ENCODE measurements around the gene GLCCI1. TPM values are rescaled to one million over a fixed set of nuclear protein-coding genes. Genes with fewer than 3 reads are reported as not detected.

Gene GLCCI1
- total RNA-seq, 1 experiment from 2014 or later: 55.7 TPM

DNA sequence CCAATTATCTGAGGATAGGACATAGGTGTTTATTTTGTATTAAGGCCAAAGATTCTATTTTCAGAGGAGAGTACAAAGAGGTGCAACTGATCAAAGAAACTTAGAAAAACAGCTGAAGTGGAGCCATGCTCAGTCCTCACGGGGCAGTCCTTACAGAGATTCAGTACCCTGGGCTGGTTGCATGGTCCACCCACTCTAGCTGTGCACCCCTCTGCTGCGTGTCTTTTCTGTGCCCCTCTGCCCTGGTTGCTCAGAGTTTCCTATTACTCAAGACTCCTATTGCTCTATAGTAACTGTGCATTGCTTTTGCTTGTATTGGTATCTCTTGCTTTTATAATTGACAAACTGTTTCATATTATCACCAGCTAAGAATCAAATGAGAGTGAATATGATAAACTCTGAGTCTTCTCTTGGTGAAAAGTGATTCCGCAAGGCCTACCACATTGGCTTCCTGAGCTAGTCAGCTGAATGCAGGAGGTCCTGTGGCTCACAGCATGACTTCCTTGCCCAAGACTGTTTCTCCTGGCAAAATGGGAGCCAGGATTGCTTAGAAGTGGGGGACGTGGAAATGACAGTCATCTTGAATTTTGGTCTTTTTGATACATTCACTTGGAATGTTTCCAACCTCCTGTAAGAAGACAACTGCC lies 137.0 kb downstream of the GLCCI1 start:
- DNase-seq: no peak
- H3K4me3 ChIP-seq (ENCODE audit: low read length): no peak overlapping the region
- H3K4me1 ChIP-seq (ENCODE audit: low read length): no peaks in the 10 kb centered on the region
- H3K9ac ChIP-seq (ENCODE audit: low read length): no peak overlapping the region
- no peaks in the 10 kb centered on the region for H3K36me3 ChIP-seq (ENCODE audit: insufficient read depth, low read length)
- H3K4me2 ChIP-seq (ENCODE audit: low read depth, low read length, poor library complexity, severe bottlenecking): no peak overlapping the region
- no peaks in the 10 kb centered on the region for H4K20me1 ChIP-seq (ENCODE audit: insufficient read depth, low read depth, low read length)
- H3K27ac ChIP-seq (ENCODE audit: low read length): no peak overlapping the region
- no peaks in the 10 kb centered on the region for H3K9me2 ChIP-seq (replicated peaks; ENCODE audit: insufficient read depth, low read length)
- H2AFZ ChIP-seq (ENCODE audit: low read length): no peak overlapping the region
- no peaks in the 10 kb centered on the region for H3K79me2 ChIP-seq (ENCODE audit: low read length)
- no peaks in the 10 kb centered on the region for H3K9me3 ChIP-seq (ENCODE audit: low read length)
- H3K27me3 ChIP-seq (ENCODE audit: low read length): no peaks in the 10 kb centered on the region

DNA sequence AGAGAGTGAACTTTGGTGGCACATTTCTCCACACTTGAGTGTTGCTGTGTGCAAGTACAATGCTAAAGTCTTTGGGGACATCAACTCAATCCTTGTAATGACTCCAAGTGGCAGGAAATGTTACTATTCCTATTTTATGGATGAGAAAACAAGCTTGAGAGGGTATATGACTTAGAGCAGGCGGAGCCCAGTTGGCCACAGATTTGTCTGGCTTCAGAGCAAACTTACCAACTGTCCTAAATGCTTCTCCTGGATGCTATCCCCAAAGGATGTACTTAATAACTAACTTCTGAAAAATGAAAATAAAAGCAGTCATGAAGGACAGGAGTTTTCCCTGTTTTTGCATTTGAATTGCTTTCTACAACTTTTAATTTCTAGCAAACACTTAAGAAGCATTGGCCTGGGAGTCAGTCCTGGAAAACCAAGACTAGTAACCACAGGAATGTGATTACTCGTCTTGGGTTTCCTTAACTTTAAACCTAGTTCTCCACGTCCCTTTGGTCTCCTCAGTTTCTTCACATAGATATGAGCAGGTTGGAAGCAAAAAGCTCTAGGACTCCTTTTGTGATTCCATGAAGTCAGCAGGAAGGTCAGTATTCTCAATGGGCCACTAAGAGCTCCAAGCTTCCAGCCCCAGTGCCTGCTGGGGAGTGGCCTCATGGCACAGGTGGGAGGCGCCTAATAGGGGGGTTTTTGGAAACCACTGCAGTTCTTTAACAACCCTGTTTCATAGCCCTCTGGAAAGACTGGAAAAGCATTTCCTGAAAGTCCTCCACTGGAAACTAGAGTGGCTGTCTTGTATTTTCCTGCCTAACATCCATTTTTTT lies 140.8 kb downstream of the GLCCI1 start:
- H3K79me2 ChIP-seq (ENCODE audit: low read length): no peaks in the 10 kb centered on the region
- no peaks in the 10 kb centered on the region for H3K9me3 ChIP-seq (ENCODE audit: low read length)
- H4K20me1 ChIP-seq (ENCODE audit: insufficient read depth, low read depth, low read length): no peaks in the 10 kb centered on the region
- no peak for DNase-seq
- no peak overlapping the region for H2AFZ ChIP-seq (ENCODE audit: low read length)
- no peaks in the 10 kb centered on the region for H3K9me2 ChIP-seq (replicated peaks; ENCODE audit: insufficient read depth, low read length)
- H3K9ac ChIP-seq (ENCODE audit: low read length): no peak overlapping the region
- H3K27ac ChIP-seq (ENCODE audit: low read length): no peak overlapping the region
- H3K27me3 ChIP-seq (ENCODE audit: low read length): no peaks in the 10 kb centered on the region
- H3K4me3 ChIP-seq (ENCODE audit: low read length): no peak overlapping the region
- no peaks in the 10 kb centered on the region for H3K36me3 ChIP-seq (ENCODE audit: insufficient read depth, low read length)
- no peak overlapping the region for H3K4me2 ChIP-seq (ENCODE audit: low read depth, low read length, poor library complexity, severe bottlenecking)
- no peaks in the 10 kb centered on the region for H3K4me1 ChIP-seq (ENCODE audit: low read length)

GRCh38 chr7:8111282-8111960 lies 142.8 kb downstream of the GLCCI1 start:
- no peak overlapping the region for H3K27ac ChIP-seq (ENCODE audit: low read length)
- no peak overlapping the region for H2AFZ ChIP-seq (ENCODE audit: low read length)
- H3K9ac ChIP-seq (ENCODE audit: low read length): no peak overlapping the region
- H3K79me2 ChIP-seq (ENCODE audit: low read length): no peaks in the 10 kb centered on the region
- no peaks in the 10 kb centered on the region for H3K9me3 ChIP-seq (ENCODE audit: low read length)
- H3K4me1 ChIP-seq (ENCODE audit: low read length): peaks cover 13% of the 10 kb centered on the region
- no peak for DNase-seq
- H3K4me2 ChIP-seq (ENCODE audit: low read depth, low read length, poor library complexity, severe bottlenecking): no peak overlapping the region
- H3K27me3 ChIP-seq (ENCODE audit: low read length): no peaks in the 10 kb centered on the region
- H3K36me3 ChIP-seq (ENCODE audit: insufficient read depth, low read length): no peaks in the 10 kb centered on the region
- no peaks in the 10 kb centered on the region for H4K20me1 ChIP-seq (ENCODE audit: insufficient read depth, low read depth, low read length)
- no peak overlapping the region for H3K4me3 ChIP-seq (ENCODE audit: low read length)
- H3K9me2 ChIP-seq (replicated peaks; ENCODE audit: insufficient read depth, low read length): no peaks in the 10 kb centered on the region

- Histone ChIP-seq H2AFZ (ENCODE audit: low read length) (no peak overlapping the region), H3K79me2 (ENCODE audit: low read length) (no peaks in the 10 kb centered on the region), H3K4me2 (ENCODE audit: low read depth, low read length, poor library complexity, severe bottlenecking) (no peak overlapping the region), H4K20me1 (ENCODE audit: insufficient read depth, low read depth, low read length) (no peaks in the 10 kb centered on the region), H3K9ac (ENCODE audit: low read length) (no peak overlapping the region), H3K9me2 (replicated peaks; ENCODE audit: insufficient read depth, low read length) (no peaks in the 10 kb centered on the region), H3K27me3 (ENCODE audit: low read length) (no peaks in the 10 kb centered on the region), H3K4me1 (ENCODE audit: low read length) (peaks cover 13% of the 10 kb centered on the region), H3K36me3 (ENCODE audit: insufficient read depth, low read length) (no peaks in the 10 kb centered on the region), H3K27ac (ENCODE audit: low read length) (no peak overlapping the region), H3K9me3 (ENCODE audit: low read length) (no peaks in the 10 kb centered on the region), H3K4me3 (ENCODE audit: low read length) (no peak overlapping the region)
- DNase-seq: no peak
These were observed 144.1 kb downstream of the GLCCI1 start for GRCh38 chr7:8112685-8113084.

GRCh38 chr7:8113184-8113583 lies 144.6 kb downstream of the GLCCI1 start:
- Histone ChIP-seq H3K79me2 (ENCODE audit: low read length) (no peaks in the 10 kb centered on the region), H3K9me2 (replicated peaks; ENCODE audit: insufficient read depth, low read length) (no peaks in the 10 kb centered on the region), H3K9ac (ENCODE audit: low read length) (no peak overlapping the region), H3K27ac (ENCODE audit: low read length) (no peak overlapping the region), H3K9me3 (ENCODE audit: low read length) (no peaks in the 10 kb centered on the region), H3K27me3 (ENCODE audit: low read length) (no peaks in the 10 kb centered on the region), H3K4me3 (ENCODE audit: low read length) (no peak overlapping the region), H3K4me1 (ENCODE audit: low read length) (peaks cover 13% of the 10 kb centered on the region), H4K20me1 (ENCODE audit: insufficient read depth, low read depth, low read length) (no peaks in the 10 kb centered on the region), H3K36me3 (ENCODE audit: insufficient read depth, low read length) (no peaks in the 10 kb centered on the region), H3K4me2 (ENCODE audit: low read depth, low read length, poor library complexity, severe bottlenecking) (no peak overlapping the region), H2AFZ (ENCODE audit: low read length) (no peak overlapping the region)
- DNase-seq: no peak

- no peaks in the 10 kb centered on the region for H3K27me3 ChIP-seq (ENCODE audit: low read length)
- no peak for DNase-seq
- peaks cover 13% of the 10 kb centered on the region for H3K4me1 ChIP-seq (ENCODE audit: low read length)
- no peaks in the 10 kb centered on the region for H3K79me2 ChIP-seq (ENCODE audit: low read length)
- no peaks in the 10 kb centered on the region for H3K36me3 ChIP-seq (ENCODE audit: insufficient read depth, low read length)
- H3K9ac ChIP-seq (ENCODE audit: low read length): no peak overlapping the region
- H3K9me2 ChIP-seq (replicated peaks; ENCODE audit: insufficient read depth, low read length): no peaks in the 10 kb centered on the region
- H2AFZ ChIP-seq (ENCODE audit: low read length): no peak overlapping the region
- no peak overlapping the region for H3K4me2 ChIP-seq (ENCODE audit: low read depth, low read length, poor library complexity, severe bottlenecking)
- H3K4me3 ChIP-seq (ENCODE audit: low read length): no peak overlapping the region
- H3K27ac ChIP-seq (ENCODE audit: low read length): no peak overlapping the region
- H4K20me1 ChIP-seq (ENCODE audit: insufficient read depth, low read depth, low read length): no peaks in the 10 kb centered on the region
- no peaks in the 10 kb centered on the region for H3K9me3 ChIP-seq (ENCODE audit: low read length)
These were observed 145.6 kb downstream of the GLCCI1 start for GRCh38 chr7:8114175-8114574.

DNA sequence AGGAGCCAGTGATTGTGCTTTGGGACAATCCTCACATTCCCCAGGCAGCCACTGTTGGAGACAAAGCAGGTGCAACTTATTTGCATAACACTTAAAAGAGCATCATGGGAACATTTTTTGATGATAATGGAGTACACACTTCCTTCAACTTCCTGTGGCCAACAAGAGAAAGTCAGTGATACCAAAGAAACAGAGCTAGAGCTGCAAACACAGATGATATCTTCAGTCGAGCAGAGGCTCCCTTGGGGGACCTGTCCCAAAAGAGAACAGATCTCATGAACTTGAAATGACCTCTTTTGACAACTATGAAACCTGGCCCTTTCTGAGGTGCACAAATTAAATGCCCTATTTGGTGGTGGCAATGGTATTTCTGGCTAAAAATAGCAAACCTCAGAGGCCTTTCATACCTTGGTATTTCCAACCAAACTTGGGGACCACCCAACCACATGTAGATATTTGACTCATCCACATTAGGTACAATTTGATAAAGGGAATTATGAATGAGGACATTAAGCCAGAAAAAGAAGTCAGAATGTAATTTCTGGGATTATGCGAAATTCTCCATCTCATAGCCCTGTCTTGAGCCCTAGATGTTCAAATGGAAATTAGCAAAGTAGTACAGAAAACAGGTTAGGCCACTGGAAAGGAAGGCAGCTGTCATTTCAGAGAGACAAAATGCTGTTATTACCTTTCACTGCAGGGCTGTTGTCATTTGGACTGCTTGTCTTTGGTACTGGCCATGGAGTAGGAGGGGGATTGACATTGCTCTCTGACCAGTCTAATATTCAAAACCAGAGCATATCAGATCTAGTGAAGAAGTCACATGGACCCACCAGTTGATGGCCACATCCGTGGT lies 147.2 kb downstream of the GLCCI1 start:
- Histone ChIP-seq H3K27me3 (ENCODE audit: low read length) (no peaks in the 10 kb centered on the region), H3K79me2 (ENCODE audit: low read length) (no peaks in the 10 kb centered on the region), H3K36me3 (ENCODE audit: insufficient read depth, low read length) (no peaks in the 10 kb centered on the region), H3K9me2 (replicated peaks; ENCODE audit: insufficient read depth, low read length) (no peaks in the 10 kb centered on the region), H3K9ac (ENCODE audit: low read length) (no peak overlapping the region), H2AFZ (ENCODE audit: low read length) (no peak overlapping the region), H4K20me1 (ENCODE audit: insufficient read depth, low read depth, low read length) (no peaks in the 10 kb centered on the region), H3K9me3 (ENCODE audit: low read length) (no peaks in the 10 kb centered on the region), H3K4me1 (ENCODE audit: low read length) (peaks cover 13% of the 10 kb centered on the region), H3K27ac (ENCODE audit: low read length) (peak overlapping the region; percentile 25; the same call in 1 of the 2 replicates), H3K4me2 (ENCODE audit: low read depth, low read length, poor library complexity, severe bottlenecking) (peak overlapping the region; percentile 3), H3K4me3 (ENCODE audit: low read length) (no peak overlapping the region)
- peak; percentile 62 for DNase-seq

All from Karpas-422 (cell line).